Ureter (tissue), 1 donor: ENCODE data around the gene MAP3K10. TPM values are rescaled to one million over a fixed set of nuclear protein-coding genes. Genes with fewer than 3 reads are reported as not detected.
"Not testable (repeated sequence)": the region's sequence is repeated elsewhere in the genome, so short reads cannot be mapped to it uniquely, and the experiment has no call there.

ENCODE experiments used
- DNase-seq: peaks from one replicate; pipeline ENCODE4 v3.0.0-alpha.2; 2020; ENCODE audit warnings: low spot score
- total RNA-seq: library from RNA; stranded (reverse); gene quantifications from one replicate; pipeline ENCODE4 v1.2.4, GENCODE V29; 2023
- donor health status: DM: yes; HTN: yes; CAD: no.

Gene MAP3K10
- total RNA-seq, 1 donor from 2014 or later, result 14.4 TPM

DNA sequence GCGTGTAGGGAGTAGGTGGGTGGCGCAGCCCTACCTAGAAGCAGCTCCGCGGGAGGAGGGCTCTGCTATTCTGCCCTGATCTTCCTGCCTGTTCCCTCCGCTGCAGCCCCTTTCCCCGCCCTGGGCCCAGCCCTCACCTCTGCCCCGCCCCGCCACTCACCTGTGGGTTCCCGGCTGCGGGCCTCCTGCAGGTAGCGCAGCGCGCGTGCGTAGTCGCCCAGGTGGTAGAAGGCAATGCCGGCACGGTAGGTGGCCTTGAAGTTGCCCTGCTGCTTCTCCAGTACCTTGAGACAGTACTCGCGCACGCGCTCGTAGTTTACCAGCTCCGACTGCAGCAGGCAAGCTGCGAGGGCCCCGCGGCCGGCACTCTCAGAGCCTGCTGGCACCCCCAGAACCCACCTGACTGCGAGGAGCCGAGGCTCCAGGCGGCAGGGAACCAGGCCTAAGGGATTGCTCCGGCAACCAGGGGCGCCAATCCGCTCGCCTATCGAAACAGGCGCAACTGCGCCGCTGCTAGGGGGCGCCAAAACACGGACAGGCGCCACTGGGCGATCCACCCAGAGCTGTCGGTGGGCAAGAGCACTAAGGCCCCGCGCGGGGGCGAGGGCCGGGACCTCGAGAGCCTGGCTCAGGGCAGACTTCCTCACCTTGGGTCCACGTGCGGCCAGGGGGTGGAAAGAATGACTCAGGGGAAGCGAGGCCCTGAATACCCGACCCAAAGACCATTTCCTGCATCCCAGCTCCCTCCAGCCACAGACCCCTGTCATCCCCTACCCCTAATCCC, 26.0 kb downstream of the MAP3K10 start:
- no peak for DNase-seq

GRCh38 chr19:40217934-40218890, 27.0 kb downstream of the MAP3K10 start, which contains the start of gene TTC9B:
TSS of gene TTC9B (minus strand) at chr19:40218384. CDS start at chr19:40218381, 3 bp downstream.
- no peak for DNase-seq

DNA sequence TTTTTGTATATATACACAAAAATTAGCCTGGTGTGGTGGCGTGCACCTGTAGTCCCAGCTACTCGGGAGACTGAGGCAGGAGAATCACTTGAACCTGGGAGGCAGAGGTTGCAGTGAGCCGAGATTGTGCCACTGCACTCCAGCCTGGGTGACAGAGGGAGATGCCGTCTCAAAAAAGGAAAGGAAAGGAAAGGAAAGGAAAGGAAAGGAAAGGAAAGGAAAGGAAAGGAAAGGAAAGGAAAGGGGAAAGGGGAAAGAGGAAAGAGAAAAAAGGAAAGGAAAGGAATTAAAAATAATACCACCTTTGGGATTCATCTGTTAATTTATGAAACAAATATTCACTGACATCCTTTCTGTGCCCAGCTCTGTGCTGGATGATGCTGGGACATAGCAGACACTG, 27.8 kb downstream of the MAP3K10 start:
- DNase-seq, result not testable (repeated sequence)

- no peak for DNase-seq
These were observed 28.6 kb downstream of the MAP3K10 start for GRCh38 chr19:40219721-40220276.

GRCh38 chr19:40220674-40221073, 29.4 kb downstream of the MAP3K10 start:
- no peak for DNase-seq

DNA sequence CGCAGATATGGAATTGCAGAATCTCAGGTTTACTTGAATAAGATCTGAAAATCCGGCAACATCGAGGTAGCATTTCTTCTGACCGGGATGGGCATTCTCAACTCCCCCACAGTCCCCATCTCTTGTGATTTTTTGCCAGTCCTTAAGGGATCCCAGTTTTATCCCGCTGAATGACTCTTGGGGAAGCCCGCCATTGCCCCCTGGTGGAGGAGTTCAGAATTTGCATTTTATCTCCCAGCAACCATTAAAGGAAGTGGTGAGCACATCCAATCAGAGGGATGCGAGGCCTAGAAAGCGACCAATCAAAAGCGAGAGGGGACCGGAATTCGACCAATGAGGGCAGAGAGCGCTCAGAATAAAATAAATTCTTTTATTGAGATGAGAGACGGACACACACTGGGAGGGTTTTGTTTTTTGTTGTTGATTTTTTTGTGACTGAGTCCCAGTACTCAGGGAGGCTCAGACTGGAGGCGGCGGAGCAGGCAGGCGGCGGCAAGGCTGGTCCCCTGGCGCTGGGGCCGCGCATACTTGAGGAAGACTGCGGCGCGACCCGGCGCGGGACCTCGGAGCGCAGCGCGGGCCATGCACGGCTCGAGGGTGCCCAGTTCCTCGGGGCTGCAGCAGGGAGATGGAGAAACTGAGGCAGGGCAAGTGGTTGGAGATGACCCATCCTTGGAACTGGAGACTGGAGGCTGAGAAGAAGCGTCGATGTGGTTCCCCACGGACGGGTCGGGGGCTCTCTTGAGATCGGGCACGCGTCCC, 30.8 kb downstream of the MAP3K10 start:
- peak; percentile 86 for DNase-seq

GRCh38 chr19:40223135-40223822, 32.1 kb downstream of the MAP3K10 start:
- DNase-seq, result no peak

DNA sequence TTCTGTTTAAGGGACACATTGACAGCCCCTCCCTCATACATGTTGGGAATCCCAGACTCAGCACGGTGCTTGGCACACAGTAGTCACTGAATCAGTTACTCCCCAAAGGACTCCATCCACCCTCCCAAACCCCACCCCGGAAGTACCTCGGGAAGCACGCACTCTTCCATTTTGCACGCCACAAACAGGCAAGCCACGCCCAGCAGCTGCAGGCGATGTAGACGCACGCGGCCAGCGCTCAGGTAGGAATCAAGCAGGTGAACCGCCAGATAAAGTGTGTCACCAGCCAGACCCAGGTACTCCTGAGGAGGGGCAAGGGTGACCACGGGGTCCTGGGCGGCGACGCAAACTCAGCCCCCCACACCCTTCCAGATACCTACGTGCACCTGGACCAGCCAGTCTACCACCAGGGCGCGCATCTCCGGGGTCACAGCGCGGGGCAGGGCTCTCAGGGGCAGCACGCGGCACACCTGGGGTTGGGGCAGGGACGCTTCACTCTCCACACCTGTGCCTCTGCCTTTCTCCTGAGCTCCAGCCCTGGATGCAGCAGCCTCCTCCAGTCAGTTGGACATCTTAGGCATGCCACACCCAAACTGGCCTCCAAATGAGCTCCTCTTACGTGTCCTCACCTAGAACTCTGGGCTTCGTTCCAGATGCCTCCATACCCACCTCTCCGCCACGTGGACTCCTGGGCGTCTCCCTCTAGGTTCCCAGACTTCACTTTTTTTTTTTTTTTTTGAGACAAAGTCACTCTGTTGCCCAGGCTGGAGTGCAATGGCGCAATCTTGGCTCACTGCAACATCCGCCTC, 33.3 kb downstream of the MAP3K10 start:
- DNase-seq, result no peak

GRCh38 chr19:40225440-40226305, 34.4 kb downstream of the MAP3K10 start:
- DNase-seq, result no peak

GRCh38 chr19:40228346-40228745, 37.1 kb downstream of the MAP3K10 start:
- DNase-seq, result no peak

DNA sequence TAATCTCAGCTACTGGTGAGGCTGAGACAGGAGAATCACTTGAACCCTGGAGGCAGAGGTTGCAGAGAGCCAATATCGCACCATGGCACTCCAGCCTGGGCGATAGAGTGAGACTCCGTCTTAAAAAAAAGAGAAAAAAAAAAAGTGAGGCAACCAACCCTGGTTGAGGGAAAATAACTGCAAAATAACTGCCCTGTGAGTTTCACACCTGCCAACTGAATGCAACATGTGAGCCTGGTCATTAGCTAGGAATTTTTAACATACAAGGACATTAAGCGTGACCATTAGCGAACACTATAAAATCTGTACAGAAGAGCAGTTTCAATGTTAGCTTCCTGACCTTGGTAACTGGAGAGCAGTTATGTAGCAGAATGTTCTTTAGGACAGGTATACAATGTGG, 37.6 kb downstream of the MAP3K10 start:
- DNase-seq, result no peak

- DNase-seq, result no peak
These were observed 38.3 kb downstream of the MAP3K10 start for GRCh38 chr19:40229484-40229883.

GRCh38 chr19:40229926-40230417, 38.7 kb downstream of the MAP3K10 start:
- DNase-seq, result no peak

- no peak for DNase-seq
These were observed 39.8 kb downstream of the MAP3K10 start for GRCh38 chr19:40231057-40231456.

DNA sequence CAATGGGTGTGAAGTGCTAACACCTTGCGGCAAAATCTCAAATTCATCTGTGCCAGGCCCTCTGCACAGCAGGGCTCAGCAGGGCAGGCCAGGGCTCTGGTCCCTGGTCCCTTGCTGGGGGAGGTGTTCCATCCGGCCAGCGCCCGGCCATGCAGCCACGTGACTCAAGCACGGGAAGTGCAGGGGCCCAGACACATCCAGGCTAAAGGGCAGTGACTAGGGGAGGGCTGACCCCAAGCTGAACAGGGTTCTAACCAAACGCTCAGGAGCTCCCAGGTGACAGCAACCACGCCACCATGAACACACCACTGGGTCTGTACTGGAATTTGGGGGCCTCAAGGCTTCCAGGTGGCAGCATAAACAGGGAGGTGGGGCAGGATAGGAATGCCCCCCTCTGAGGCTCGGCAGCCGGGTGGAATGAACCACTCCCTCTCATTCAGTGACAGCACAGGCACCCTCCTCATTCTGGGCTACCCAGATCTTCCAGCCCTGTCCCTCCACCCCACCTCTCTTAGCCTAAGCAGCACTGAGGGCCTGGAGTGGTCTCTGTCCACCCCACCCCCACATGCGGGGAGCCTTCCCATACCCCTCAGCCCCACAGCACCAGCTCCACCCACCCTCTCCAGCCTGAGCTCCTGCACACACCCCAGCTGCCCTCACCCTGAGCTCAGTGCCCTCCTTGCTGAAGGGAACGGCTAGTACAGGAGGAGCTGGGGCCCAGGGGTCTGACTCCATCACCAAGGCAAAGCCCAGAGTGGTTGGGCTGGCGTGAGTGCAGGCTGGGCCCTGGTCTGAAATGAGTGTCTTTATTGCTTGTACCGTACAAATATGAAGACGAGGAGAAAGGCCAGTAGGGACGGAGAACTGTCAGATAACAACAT, 40.6 kb downstream of the MAP3K10 start:
- DNase-seq, result no peak

DNA sequence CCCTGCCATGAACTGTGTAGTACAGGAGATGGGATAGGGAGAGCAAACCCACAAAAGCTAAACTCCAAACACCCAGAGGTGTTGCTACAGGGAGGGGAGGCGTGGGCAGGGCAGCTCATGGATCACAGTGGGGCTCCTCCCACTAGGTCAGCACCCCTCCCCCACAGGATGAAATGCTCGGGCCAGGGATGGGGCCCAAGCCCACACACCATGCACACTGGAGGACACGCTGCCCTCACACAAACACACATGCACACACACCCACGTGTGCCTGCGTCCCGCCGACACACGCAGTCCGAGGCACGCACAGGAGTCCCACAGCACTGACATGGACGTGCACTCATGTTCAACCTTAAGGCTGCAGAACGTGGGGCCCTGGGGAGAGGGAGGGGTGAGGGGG, 41.3 kb downstream of the MAP3K10 start:
- DNase-seq, result no peak

DNA sequence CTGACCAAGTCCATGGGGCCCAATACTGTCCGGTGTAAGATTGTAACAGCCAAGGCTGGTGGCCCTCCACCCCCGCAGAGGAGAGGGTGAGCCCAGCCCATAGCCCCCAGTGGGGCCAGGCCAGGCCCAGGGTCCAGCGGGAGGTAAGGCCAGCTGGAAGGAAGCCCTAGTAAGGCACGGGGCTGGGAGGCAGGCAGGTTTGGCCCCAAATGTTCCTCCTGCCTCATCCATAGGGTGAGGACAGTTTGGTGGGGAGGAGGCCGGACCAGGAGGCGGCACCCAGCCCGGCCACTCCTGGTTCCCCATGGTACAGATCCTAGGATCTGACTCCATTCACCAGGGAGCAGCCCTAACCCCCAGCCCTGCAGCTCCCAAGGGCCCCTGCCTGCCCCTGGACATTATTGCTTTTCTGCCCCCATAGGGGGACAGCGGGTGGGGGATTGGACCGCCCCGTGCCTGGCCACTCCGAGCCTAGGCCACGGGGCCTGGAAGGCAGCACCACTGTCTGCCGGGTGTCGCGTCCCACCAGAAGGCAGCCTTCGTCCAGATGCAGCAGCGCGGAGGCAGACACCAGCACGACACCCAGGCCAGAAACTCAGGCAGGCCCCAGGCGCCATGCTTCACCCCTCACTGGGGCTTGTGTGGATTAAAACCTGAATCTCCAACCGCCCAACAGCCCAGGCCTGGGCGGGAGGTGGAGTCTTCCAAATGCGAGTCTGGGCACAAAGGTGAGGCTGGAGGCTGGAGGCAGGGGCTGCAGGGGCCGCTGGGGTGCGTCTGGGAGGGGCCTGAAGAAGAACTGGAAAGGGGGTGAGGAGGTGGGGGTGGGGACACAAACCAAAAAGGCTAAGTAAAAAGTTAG, 42.0 kb downstream of the MAP3K10 start:
- DNase-seq, result no peak
